ENCODE results near the gene NEK7. TPM values are rescaled to one million over a fixed set of nuclear protein-coding genes. Genes with fewer than 3 reads are reported as not detected.

Gene NEK7
- total and polyA plus RNA-seq, 2 of the 8 experiments (the other 6 are each of a cell fraction or from before 2014, with no cell fraction given): 5.1 to 10.0 TPM

DNA sequence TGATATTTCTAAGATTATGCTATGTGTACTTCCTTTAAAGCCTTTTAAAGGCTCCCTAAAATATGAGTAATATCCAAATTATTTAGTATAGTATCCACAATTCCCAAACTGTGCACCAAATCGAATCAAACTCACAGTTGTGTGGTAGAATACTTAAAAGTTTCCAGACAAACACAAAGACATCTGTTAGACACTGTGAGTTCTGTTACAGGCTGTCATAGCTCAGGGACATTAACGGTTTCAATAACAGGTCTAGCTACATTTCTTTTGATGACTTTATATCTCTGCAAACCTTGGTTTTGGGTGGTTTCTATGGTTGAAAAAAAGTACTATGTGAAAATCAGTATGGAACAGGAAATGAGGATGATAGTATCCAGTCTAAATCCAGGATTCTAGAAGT lies 36.9 kb upstream of the NEK7 start:
- Histone ChIP-seq H4K5ac (ENCODE audit: insufficient read length, low read depth, low read length) (no peak overlapping the region), H3K36me3 (ENCODE audit: control insufficient read depth in 2 of 4, insufficient read depth in 4 of 4, low read length in 3 of 4) (no peaks in the 10 kb centered on the region), H2AK5ac (ENCODE audit: low read depth, low read length) (no peak overlapping the region), H3K23ac (ENCODE audit: insufficient read length) (no peak overlapping the region), H2BK120ac (replicated peaks; ENCODE audit: low read depth, low read length) (no peak overlapping the region), H3K9me3 (ENCODE audit: insufficient read depth in 2 of 2, low read depth in 1 of 2, low read length in 1 of 2) (no peaks in the 10 kb centered on the region), H4K91ac (replicated peaks; ENCODE audit: insufficient read length, low read length) (no peak overlapping the region), H3K27ac (ENCODE audit: low read depth, low read length) (no peak overlapping the region), H3K4me1 (replicated peaks in 1 of 4; ENCODE audit: control insufficient read depth in 3 of 4, insufficient read depth in 4 of 4, low read length in 3 of 4) (no peaks in the 10 kb centered on the region), H2BK20ac (ENCODE audit: low read length) (no peak overlapping the region), H4K8ac (ENCODE audit: extremely low read depth, insufficient read depth, low read length) (no peak overlapping the region), H4K20me1 (replicated peaks in 1 of 2; ENCODE audit: control insufficient read depth in 1 of 2, insufficient read depth in 2 of 2, low read length in 2 of 2) (no peaks in the 10 kb centered on the region), H3K4me2 (ENCODE audit: insufficient read depth in 1 of 2, low read depth in 2 of 2, low read length in 2 of 2) (no peak overlapping the region), H2BK5ac (ENCODE audit: low read depth, low read length) (no peak overlapping the region), H3K4me3 (ENCODE audit: extremely low read depth in 1 of 4, insufficient read depth in 2 of 4, low read depth in 3 of 4, low read length in 4 of 4) (no peak overlapping the region), H3K18ac (ENCODE audit: extremely low read depth, low read length) (no peak overlapping the region), H2BK12ac (ENCODE audit: low read depth, low read length) (no peak overlapping the region), H2AFZ (ENCODE audit: low read length) (no peak overlapping the region), H3K23me2 (ENCODE audit: low read depth, low read length) (no peaks in the 10 kb centered on the region; the same call in 1 of the 2 replicates), H2BK15ac (ENCODE audit: low read length) (no peak overlapping the region), H3K9ac (replicated peaks in 1 of 4; ENCODE audit: extremely low read depth in 1 of 4, low read depth in 3 of 4, low read length in 3 of 4) (no peak overlapping the region), H3K27me3 (replicated peaks in 1 of 4; ENCODE audit: control insufficient read depth in 3 of 4, extremely low read depth in 1 of 4, insufficient read depth in 3 of 4, low read length in 3 of 4) (no peaks in the 10 kb centered on the region), H3K79me1 (ENCODE audit: low read depth, low read length) (no peaks in the 10 kb centered on the region), H3K56ac (replicated peaks; ENCODE audit: insufficient read length, low read depth, low read length) (no peak overlapping the region), H3K14ac (ENCODE audit: insufficient read length) (no peak overlapping the region), H3K79me2 (ENCODE audit: control insufficient read depth in 1 of 2, insufficient read depth in 2 of 2, low read length in 2 of 2) (no peaks in the 10 kb centered on the region), H3K4ac (replicated peaks; ENCODE audit: insufficient read length, low read depth, low read length) (no peak overlapping the region)
- ChIA-PET POLR2A (ENCODE audit: partially characterized antibody) (no interaction called here), CTCF (ENCODE audit: partially characterized antibody) (interaction anchor here (1.3 kb wide), 1 partner anchor 328 kb away, joined by 4 read pairs; no protein-coding TSS in a partner anchor)
- DNase-seq (ENCODE audit: low read depth in 1 of 2, low spot score in 2 of 2): no peak
- 79% methylated on average over 2 of the region's 2 CpGs; no CpG with 5 or more reads in 1 of the 2 experiments for WGBS, 2 experiments (ENCODE audit: extremely low coverage in 1 of 2, insufficient coverage in 1 of 2, insufficient read length in 1 of 2, insufficient replicate concordance in 2 of 2, low coverage in 1 of 2, low lambda C conversion rate in 2 of 2, missing lambda C conversion rate in 1 of 2)
- no peak for FAIRE-seq
- TF ChIP-seq NANOG (IDR thresholded peaks at IDR 0.05; ENCODE audit: insufficient read depth, low read depth, low read length, poor library complexity, severe bottlenecking): no peak
- no peak for TF ChIP-seq SUZ12 (IDR thresholded peaks at IDR 0.05; ENCODE audit: low read length)
- no peak for TF ChIP-seq KDM5A (IDR thresholded peaks at IDR 0.05; ENCODE audit: low read length)
- no peak for TF ChIP-seq BCL11A (IDR thresholded peaks at IDR 0.05; ENCODE audit: low read depth in 2 of 2, low read length in 2 of 2)
- no peak for TF ChIP-seq RBBP5 (IDR thresholded peaks at IDR 0.05; ENCODE audit: borderline replicate concordance, low read depth, low read length)
- TF ChIP-seq TEAD4 (IDR thresholded peaks at IDR 0.05; ENCODE audit: low read depth, low read length): no peak
- TF ChIP-seq, protein P1, sequence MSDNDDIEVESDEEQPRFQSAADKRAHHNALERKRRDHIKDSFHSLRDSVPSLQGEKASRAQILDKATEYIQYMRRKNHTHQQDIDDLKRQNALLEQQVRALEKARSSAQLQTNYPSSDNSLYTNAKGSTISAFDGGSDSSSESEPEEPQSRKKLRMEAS (IDR thresholded peaks at IDR 0.05): no peak
- no peak for TF ChIP-seq JUN (IDR thresholded peaks at IDR 0.05; ENCODE audit: low read depth, low read length)
- TF ChIP-seq HDAC6 (IDR thresholded peaks at IDR 0.05; ENCODE audit: low read depth, low read length): no peak
- no peak for TF ChIP-seq CHD1 (IDR thresholded peaks at IDR 0.05; ENCODE audit: low read depth, low read length)
- TF ChIP-seq SP4 (IDR thresholded peaks at IDR 0.05; ENCODE audit: low read length): no peak
- no peak for TF ChIP-seq POLR2AphosphoS5 (IDR thresholded peaks at IDR 0.05; ENCODE audit: low read depth, low read length)
- no peak for TF ChIP-seq ASH2L (IDR thresholded peaks at IDR 0.05; ENCODE audit: low read length)
- no peak for TF ChIP-seq HDAC2 (IDR thresholded peaks at IDR 0.05; ENCODE audit: borderline replicate concordance in 1 of 2, low read depth in 2 of 2, low read length in 2 of 2)
- no peak for TF ChIP-seq POLR2A (IDR thresholded peaks at IDR 0.05; ENCODE audit: control extremely low read depth in 1 of 2, low read depth in 2 of 2, low read length in 2 of 2)

Data from H1 (cell line).